ENCODE data around the gene CLEC18A.
A peak's percentile ranks its signal among the peaks of the same experiment; 100 is the strongest.
"Not testable (repeated sequence)": the region's sequence is repeated elsewhere in the genome, so short reads cannot be mapped to it uniquely, and the experiment has no call there.

The CLEC18A gene

GRCh38 chr16:69951017-69951671 is at the start of gene CLEC18A:
TSS of gene CLEC18A (plus strand) at chr16:69951334. CDS start at chr16:69951367, 33 bp downstream.
- not testable (repeated sequence) for DNase-seq (ENCODE audit: low spot score)

GRCh38 chr16:69903865-69904415 is 47.2 kb upstream of the CLEC18A start:
- DNase-seq (ENCODE audit: low spot score), result no peak

- no peak for DNase-seq (ENCODE audit: low spot score)
Observed at GRCh38 chr16:69904495-69905170, 46.5 kb upstream of the CLEC18A start.

- DNase-seq (ENCODE audit: low spot score), result no peak
Observed at GRCh38 chr16:69905171-69905555, 46.0 kb upstream of the CLEC18A start.

GRCh38 chr16:69906838-69907401 is 44.2 kb upstream of the CLEC18A start:
- no peak for DNase-seq (ENCODE audit: low spot score)

GRCh38 chr16:69909043-69909442 is 42.1 kb upstream of the CLEC18A start:
- DNase-seq (ENCODE audit: low spot score), result no peak

GRCh38 chr16:69909760-69910159 is 41.4 kb upstream of the CLEC18A start:
- DNase-seq (ENCODE audit: low spot score), result no peak

GRCh38 chr16:69910964-69911363 is 40.2 kb upstream of the CLEC18A start:
- DNase-seq (ENCODE audit: low spot score), result no peak

- DNase-seq (ENCODE audit: low spot score), result no peak
Observed at GRCh38 chr16:69916462-69916861, 34.7 kb upstream of the CLEC18A start.

GRCh38 chr16:69917311-69917710 is 33.8 kb upstream of the CLEC18A start:
- no peak for DNase-seq (ENCODE audit: low spot score)

- DNase-seq (ENCODE audit: low spot score), result no peak
Observed at GRCh38 chr16:69917739-69918138, 33.4 kb upstream of the CLEC18A start.

GRCh38 chr16:69918241-69918640 is 32.9 kb upstream of the CLEC18A start:
- DNase-seq (ENCODE audit: low spot score), result no peak

GRCh38 chr16:69921127-69921526 is 30.0 kb upstream of the CLEC18A start:
- no peak for DNase-seq (ENCODE audit: low spot score)

- DNase-seq (ENCODE audit: low spot score), result no peak
Observed at GRCh38 chr16:69922200-69922599, 28.9 kb upstream of the CLEC18A start.

- DNase-seq (ENCODE audit: low spot score), result no peak
Observed at GRCh38 chr16:69924041-69924775, 26.9 kb upstream of the CLEC18A start.

GRCh38 chr16:69924777-69925191 is 26.4 kb upstream of the CLEC18A start:
- DNase-seq (ENCODE audit: low spot score), result no peak

GRCh38 chr16:69925311-69925710 is 25.8 kb upstream of the CLEC18A start:
- no peak for DNase-seq (ENCODE audit: low spot score)

- DNase-seq (ENCODE audit: low spot score), result peak; percentile 53
Observed at GRCh38 chr16:69926241-69926640, 24.9 kb upstream of the CLEC18A start.

- peak; percentile 56 for DNase-seq (ENCODE audit: low spot score)
Observed at GRCh38 chr16:69927056-69927757, 23.9 kb upstream of the CLEC18A start.

- DNase-seq (ENCODE audit: low spot score), result no peak
Observed at GRCh38 chr16:69928856-69929400, 22.2 kb upstream of the CLEC18A start.

- no peak for DNase-seq (ENCODE audit: low spot score)
Observed at GRCh38 chr16:69929480-69929879, 21.7 kb upstream of the CLEC18A start.
